GM19455 (cell line): ENCODE results near the gene ARHGEF11.

Experiments used
- ATAC-seq: cut with Tn5 transposase; IDR thresholded peaks from one replicate; pipeline ENCODE4 v1.9.1; 2021; ENCODE audit not compliant: unreplicated experiment

The ARHGEF11 gene

DNA sequence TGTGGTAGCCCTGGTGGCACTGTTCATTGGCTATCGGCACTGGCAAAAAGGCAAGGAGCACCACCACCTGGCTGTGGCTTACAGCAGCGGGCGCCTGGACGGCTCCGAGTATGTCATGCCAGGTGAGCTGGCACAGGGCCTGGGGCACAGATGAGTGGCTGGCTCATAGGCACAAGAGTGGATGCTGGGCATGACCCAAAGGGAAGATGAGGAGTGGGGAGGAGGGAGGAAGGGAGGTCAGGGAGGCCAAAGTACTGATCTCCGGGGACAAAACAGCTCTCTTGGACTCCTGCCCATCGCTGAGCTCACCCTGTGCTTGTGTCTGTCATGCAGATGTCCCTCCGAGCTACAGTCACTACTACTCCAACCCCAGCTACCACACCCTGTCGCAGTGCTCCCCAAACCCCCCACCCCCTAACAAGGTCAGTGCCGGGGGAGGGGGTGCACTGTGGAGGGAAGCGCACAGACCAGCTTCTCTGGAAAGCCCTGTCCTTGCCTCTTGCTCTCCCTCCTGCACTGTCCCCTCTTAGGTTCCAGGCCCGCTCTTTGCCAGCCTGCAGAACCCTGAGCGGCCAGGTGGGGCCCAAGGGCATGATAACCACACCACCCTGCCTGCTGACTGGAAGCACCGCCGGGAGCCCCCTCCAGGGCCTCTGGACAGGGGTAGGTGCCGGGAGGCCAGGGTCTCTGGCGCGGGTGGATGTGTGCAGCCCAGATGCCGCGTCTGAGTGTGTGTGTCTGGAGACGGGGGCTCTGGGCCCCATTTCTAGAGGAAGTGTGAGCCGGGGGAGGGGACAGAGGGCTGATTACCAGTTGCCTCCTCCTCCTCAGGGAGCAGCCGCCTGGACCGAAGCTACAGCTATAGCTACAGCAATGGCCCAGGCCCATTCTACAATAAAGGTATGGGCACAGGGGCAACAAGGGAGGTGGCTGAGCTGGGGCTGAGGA lies 132.4 kb downstream of the ARHGEF11 start:
- ATAC-seq, result no peak

- ATAC-seq, result no peak
These were observed 133.2 kb downstream of the ARHGEF11 start for GRCh38 chr1:156912310-156912709.

- ATAC-seq, result no peak
These were observed 133.8 kb downstream of the ARHGEF11 start for GRCh38 chr1:156911577-156912298.

DNA sequence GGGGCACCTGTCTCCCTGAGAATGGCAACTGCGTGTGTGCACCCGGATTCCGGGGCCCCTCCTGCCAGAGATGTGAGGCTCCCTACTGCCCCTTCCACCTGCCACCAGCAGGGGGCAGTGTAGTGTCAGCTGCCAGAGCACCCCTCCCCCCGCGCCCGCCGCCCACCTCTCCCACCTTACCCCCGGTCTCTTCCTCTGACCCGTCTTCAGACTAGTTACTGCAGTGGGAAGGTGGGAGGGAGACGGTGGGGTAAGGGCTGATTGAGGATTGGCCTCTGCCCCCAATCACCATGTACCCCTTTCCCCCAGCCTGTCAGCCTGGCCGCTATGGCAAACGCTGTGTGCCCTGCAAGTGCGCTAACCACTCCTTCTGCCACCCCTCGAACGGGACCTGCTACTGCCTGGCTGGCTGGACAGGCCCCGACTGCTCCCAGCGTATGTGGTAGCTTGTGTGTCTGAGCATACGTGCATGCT lies 135.2 kb downstream of the ARHGEF11 start:
- no peak for ATAC-seq

DNA sequence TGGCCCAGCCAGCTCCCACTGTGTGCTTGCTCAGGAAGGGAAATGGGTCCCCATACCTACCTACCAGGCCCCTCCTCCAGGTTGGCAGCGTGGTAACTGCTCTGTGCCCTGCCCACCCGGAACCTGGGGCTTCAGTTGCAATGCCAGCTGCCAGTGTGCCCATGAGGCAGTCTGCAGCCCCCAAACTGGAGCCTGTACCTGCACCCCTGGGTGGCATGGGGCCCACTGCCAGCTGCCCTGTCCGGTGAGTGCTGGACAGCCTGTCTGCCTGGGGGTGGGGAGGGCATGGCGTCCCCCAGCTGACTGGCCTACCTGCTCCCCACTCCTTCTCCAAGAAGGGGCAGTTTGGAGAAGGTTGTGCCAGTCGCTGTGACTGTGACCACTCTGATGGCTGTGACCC lies 135.9 kb downstream of the ARHGEF11 start:
- no peak for ATAC-seq

DNA sequence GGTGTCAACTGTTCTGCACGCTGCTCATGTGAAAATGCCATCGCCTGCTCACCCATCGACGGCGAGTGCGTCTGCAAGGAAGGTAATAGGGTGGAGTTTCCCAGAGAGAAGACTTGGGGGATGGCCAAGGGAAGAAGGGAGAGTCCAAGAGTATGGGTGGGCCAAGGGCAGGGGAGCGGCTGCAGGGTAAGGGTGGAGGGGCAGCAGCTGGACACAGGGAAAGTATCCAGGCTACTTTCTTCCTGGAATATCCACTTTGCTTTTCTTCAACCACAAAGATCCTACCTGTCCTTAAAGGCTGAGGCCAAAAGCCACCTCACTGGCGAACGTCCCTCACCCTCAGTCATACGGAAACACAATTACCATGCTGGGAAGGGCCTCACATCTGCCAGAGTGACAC lies 136.6 kb downstream of the ARHGEF11 start:
- no peak for ATAC-seq

GRCh38 chr1:156908541-156908940 lies 137.0 kb downstream of the ARHGEF11 start:
- ATAC-seq, result no peak

DNA sequence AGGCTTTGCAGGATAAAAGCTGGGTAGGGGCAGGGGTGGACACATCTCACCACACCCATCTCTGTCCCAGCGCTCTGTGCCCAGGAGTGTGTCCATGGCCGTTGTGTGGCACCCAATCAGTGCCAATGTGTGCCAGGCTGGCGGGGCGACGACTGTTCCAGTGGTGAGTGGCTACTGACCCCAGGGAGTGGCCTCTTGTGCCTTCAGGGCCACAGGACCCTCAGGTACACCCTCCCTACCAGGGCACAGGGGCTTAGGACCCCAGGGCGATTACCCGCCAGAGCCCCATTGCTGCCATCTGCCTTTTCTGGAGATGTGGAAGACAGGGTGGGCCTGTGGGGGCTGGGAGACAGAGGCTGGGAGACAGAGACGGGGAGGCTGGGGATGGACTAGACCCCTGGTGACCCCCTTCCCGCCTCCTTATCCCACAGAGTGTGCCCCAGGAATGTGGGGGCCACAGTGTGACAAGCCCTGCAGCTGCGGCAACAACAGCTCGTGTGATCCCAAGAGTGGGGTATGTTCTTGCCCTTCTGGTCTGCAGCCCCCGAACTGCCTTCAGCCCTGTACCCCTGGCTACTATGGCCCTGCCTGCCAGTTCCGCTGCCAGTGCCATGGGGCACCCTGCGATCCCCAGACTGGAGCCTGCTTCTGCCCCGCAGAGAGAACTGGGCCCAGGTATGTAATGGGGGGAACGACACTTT lies 139.2 kb downstream of the ARHGEF11 start:
- ATAC-seq, result no peak

DNA sequence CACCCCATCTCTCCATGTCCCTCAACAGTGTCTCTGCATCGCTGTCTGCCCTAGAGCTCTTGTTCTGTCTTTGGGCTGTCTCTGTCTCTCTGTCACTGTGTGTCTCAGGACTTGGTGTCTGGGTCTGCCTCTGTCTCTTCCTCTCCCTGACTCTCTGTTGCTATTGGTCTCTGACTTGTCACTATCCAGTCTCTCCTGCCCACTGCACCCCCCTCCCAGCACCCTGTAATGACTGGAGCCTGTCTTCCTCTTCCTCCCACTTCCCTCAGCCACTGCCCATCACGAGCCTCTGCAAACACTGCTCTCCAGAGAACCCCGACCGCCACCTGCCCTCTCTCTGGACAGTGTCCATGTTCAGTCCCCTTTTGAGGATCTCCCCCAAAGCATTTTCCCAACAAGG lies 139.9 kb downstream of the ARHGEF11 start:
- no peak for ATAC-seq

DNA sequence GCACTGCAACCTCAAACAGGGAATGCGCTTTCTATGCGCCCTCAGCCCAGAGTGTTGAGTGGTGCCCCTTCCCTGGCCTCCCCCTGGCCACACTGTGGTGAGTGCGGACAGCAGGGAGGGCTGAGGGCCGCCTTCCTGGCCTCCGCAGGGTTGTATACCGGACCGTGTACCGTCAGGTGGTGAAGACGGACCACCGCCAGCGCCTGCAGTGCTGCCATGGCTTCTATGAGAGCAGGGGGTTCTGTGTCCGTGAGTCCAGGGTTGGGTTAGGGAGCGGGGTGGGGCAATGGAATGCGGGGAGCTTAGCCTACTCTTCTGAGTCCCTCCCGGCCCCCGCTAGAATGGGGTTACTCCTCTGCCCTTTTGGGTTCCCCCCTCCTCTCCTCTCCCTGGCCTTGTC lies 140.4 kb downstream of the ARHGEF11 start:
- no peak for ATAC-seq

- no peak for ATAC-seq
These were observed 141.2 kb downstream of the ARHGEF11 start for GRCh38 chr1:156904187-156904959.

DNA sequence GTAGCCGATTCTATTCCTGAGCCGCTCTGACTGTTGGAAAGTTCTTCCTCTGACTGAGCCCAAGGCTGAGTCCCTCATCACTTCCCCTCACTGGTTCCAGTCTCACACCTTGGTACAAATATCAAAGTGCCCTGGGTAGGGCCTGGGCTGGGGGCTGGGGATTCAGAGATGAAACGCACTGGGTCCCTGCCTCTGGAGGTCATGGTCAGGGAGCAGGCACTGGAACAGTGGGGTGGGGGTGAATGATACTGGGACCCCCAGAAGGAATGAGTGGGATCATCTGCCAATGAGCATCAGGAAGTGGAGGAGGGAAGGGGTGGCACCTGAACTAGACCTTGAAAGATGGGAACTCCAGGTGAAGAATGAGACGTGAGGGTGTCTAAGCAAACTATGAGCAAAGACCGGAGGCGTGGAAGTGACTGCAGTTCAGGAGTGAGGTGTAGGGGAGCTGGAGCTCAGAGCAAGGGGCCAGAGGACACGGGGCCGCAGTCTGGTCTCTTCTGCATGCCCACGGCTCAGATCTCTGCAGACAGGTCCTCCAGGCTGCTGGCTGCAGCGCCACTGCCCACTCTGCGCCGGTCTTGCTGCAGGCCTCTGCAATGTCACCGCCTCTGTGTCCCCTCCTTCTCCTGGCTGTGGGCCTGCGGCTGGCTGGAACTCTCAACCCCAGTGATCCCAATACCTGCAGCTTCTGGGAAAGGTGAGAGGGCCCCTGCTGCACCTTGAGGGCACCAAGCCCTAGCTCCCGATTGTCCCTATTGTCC lies 142.0 kb downstream of the ARHGEF11 start:
- ATAC-seq, result no peak

- ATAC-seq, result no peak
These were observed 143.3 kb downstream of the ARHGEF11 start for GRCh38 chr1:156901966-156902915.

GRCh38 chr1:156901590-156901900 lies 144.0 kb downstream of the ARHGEF11 start:
- no peak for ATAC-seq

GRCh38 chr1:156900896-156901589 lies 144.5 kb downstream of the ARHGEF11 start:
- no peak for ATAC-seq

DNA sequence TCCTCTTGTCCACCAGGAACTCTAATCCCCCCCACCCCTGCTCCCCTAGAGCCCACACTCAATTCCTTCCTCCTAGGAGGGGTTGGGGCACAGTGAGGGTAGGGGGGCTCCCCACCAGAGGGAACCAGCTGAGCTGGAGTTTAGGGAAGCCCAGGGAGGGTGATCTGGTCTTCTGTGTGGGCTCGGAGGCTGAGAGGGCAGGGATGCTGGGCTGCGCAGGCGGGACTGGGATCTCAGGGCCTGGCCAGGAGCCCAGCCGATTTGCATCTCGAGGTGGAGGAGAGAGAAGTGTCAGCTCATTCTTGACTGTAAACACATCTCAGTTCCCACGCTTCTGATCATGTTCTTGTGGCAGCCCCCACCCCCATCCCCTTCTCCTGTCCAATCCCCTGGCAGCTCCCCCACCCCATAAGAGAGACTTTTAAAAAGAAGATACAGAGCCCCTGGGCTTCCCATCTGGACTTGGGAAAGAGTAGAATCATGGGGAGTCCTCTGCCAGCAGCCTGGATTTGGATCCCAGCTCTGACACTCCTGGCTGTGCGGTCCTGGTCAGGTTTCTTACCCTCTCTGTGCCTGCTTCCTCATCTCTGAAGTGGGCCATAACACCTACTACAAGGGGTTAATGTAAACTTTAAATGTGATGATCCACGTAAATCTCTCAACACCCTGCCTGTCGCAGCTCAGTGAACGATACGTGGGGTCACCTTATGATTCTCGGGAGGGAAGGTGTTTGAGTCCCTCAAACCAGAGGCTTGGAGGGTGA lies 145.4 kb downstream of the ARHGEF11 start:
- ATAC-seq, result no peak

GRCh38 chr1:156898971-156899664 lies 146.4 kb downstream of the ARHGEF11 start:
- no peak for ATAC-seq
